Measurements from ENCODE around the gene GCNT4.
"Not testable (repeated sequence)": the region's sequence is repeated elsewhere in the genome, so short reads cannot be mapped to it uniquely, and the experiment has no call there.

Gene GCNT4, protein sequence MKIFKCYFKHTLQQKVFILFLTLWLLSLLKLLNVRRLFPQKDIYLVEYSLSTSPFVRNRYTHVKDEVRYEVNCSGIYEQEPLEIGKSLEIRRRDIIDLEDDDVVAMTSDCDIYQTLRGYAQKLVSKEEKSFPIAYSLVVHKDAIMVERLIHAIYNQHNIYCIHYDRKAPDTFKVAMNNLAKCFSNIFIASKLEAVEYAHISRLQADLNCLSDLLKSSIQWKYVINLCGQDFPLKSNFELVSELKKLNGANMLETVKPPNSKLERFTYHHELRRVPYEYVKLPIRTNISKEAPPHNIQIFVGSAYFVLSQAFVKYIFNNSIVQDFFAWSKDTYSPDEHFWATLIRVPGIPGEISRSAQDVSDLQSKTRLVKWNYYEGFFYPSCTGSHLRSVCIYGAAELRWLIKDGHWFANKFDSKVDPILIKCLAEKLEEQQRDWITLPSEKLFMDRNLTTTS

GRCh38 chr5:75052192-75053053 is at the start of gene GCNT4:
Gene GCNT4 (minus strand): TSS chr5:75052558. CDS start chr5:75030037, 22,521 bp downstream.
- DNase-seq = peak; percentile 34

DNA sequence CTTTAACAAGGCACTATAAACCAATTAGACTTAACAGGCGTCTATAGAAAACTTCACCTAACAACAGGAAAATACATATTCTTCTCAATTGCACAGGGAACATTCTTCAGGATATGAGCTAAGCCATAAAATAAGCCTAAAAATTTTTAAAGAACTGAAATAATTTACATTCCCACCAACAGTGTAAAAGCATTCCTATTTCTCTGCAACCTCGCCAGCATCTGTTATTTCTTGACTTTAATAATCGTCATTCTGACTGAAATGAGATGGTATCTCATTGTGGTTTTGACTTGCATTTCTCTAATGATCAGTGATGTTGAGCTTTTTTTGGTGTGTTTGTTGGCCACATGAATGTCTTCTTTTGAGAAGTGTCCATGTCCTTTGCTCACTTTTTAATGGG is 43.6 kb upstream of the GCNT4 start:
- DNase-seq = not testable (repeated sequence)

- no peak for DNase-seq
Observed at GRCh38 chr5:75091597-75091996, 39.2 kb upstream of the GCNT4 start.

GRCh38 chr5:75089662-75090061 is 37.3 kb upstream of the GCNT4 start:
- no peak for DNase-seq

DNA sequence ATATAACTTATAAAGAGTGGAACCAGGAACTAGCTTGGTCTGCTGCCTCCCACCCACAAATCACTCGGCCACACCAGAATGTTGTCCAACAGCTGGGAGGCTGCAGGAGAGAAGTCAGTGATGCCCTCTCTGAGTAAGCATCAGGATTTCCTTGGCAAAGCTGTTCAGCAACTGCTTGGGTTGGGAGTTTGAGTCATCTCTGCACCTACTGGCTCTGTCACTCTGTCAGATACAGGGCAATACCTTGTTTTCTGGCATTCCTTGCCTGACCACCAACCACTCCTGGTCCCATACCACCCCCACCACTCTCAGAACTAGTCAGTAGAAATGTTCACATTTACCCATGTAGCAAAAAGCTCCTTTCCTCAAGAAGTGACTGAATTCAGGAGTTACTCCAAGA is 36.8 kb upstream of the GCNT4 start:
- DNase-seq = no peak

- no peak for DNase-seq
Observed at GRCh38 chr5:75088648-75089047, 36.3 kb upstream of the GCNT4 start.

GRCh38 chr5:75081510-75081909 is 29.2 kb upstream of the GCNT4 start:
- no peak for DNase-seq

DNA sequence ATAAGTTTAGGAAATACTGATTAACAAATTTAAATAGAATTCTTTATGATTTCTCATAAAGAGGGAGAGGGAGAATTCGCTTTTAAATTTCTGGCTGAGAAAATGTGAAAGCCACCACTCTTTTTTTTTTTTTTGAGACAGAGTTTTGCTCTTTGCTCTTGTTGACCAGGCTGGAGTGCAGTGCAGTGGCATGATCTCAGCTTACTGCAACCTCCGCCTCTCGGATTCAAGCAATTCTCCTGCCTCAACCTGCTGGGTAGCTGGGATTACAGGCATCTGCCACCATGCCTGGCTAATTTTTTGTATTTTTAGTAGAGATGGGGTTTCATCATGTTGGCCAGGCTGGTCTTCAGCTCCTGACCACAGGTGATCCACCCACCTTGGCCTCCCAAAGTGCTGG is 27.0 kb upstream of the GCNT4 start:
- DNase-seq = not testable (repeated sequence)

DNA sequence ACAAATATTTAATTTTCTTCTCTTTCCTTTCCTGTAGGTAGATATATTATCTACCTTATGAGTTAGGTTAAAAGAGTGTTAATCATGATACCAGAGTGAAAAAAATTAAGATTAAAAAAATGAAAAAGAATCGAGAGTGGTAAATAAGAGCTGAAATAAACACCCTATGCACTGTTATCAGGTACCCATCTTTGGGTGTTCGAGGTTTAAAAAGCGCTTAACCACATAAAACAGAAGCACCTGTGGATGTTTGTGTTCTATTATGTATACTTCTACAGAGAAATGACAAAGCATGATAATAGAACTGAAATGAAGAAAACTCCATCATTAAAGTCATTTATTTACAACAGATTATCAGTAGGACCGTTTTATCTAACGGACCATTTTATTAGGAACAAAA is 25.7 kb upstream of the GCNT4 start:
- no peak for DNase-seq

- no peak for DNase-seq
Observed at GRCh38 chr5:75072061-75072460, 19.7 kb upstream of the GCNT4 start.

GRCh38 chr5:75071100-75071499 is 18.7 kb upstream of the GCNT4 start:
- DNase-seq = no peak

DNA sequence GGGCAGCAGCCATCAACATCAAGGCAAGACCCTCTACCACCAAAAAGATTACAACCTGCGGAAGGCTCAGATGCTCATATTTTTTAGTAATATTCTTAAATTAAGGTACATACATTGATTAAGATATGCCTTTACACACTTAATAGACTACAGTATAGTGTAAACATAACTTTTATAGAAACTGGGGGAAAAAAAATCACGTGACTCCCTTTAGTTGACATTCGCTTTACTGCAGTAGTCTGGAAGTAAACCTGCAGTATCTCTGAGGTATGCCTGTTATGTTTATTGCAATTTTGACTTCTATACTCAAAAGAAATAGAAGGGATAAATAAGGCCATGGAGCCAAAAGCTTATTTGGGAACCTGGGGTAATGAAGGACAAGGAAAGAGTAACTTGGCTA is 15.1 kb upstream of the GCNT4 start:
- DNase-seq = no peak

DNA sequence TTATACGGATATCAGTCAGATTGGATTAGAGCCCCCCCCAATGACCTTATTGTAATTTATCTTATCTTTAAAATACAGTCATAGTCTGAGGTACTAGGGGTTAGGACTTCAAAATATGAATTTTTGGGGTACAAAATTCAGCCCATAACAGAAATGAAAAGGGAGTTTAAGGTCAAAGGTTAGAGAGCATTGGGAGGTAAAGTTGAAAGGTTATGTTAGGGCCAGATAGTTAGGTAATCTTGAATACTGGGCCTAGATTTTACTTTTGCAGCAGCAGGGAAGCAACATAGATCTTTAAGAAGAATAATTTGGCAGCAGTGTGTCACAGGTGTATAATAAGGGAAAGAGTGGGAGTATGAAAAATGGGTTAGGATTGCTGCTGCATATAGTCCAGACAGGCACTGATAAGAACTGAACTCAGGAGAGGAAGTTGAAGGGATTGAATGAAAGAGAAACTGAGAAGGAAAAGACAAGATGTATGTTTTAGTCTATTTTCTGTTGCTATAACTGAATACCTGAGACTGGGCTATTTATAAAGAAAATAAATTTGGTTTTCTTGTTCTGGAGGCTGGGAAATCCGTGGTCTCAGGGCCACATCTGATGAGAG is 10.7 kb upstream of the GCNT4 start:
- DNase-seq = no peak

DNA sequence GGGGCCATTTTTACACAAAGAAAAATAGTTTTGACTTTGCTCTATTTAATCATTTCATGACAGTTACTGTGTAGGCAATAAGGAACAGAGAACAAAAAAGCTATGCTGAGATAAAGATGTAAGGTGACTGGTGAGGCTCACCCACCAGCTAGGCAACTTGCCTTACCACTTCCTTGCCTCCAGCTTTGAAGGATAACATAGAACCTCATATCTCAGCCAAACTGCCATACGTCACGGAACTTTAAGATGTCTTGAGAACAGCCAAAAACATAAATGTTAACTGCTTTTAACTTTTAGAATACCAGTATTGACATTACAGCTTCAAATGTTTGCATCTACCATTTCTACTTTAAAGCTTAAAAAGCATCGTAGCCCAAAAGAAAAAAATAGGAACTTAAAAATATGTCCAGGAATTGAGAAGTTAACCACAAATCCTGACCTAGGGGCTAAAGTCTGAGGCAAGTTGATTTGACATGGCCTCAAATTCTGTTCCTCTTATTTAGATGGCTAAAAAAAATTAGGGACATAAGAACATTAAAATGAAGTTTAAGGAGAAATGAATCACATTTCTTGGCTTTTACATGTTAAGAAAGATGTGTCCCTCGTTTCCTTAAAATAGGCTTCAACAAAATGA is 7.7 kb upstream of the GCNT4 start:
- DNase-seq = peak; percentile 39

DNA sequence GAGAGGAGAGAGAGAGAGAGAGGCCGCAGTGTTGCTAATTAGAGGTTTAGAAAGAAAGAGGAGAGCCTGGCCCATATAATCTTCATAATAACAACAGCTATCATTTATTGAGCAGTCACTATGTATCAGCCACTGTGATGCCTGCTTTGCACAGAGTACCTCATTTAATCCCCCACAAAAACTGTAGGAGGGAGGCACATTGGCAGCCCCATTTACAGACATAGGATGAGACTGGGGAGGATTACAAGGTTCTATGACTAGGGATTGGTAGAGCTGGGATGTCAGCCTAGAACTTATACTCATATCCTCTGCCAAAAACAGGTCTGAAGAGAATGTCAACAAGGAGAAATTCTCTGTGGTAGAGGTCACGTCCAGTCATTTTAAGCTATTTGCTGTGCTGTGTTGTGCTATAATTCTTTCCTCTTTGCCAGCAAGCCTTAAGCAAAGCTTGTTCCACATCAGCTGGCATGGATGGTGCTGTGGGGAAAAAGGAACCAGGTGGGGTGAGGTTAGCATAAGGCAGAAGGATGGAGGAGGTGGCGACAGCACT is 6.7 kb upstream of the GCNT4 start:
- no peak for DNase-seq

- no peak for DNase-seq
Observed at GRCh38 chr5:75057561-75057960, 5.2 kb upstream of the GCNT4 start.

- DNase-seq = no peak
Observed at GRCh38 chr5:75055727-75056144, 3.4 kb upstream of the GCNT4 start.

DNA sequence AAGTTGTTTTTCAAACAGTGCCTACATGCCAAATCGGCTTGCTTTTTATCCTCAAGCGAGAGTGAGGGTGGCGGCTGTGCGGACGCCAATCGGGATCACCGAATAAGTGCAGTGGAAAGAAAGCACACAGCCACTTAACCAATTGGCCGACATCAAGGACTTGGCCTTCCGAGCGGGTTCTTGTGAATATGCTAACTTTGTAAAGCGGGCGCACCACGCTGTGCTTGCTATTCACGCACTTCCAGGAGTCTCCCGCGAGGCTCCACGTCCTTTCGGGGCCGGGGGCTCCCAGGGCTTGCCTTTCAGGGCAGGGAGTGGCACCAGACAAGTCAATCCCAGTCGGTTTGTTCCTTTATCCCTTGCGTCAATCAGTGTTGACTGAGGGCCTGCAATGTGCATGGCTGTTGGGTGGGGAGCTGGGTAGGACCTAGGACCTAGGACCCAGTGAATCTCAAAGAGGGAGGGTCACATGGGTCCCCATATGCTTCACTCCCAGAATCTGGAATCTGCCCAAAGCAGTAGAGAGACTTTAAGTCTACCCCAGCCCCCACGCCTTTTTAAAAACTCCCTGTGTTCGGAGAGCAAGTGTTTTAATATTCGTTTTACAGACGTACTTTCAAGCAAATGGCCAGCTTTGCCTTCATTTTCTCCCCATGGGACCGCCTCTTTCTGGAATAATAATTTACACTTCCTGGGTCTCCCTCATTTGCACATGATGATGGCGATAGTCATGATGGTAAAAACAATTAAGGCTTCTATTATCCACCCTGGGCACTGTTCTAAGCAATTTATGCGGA is 2.0 kb upstream of the GCNT4 start:
- no peak for DNase-seq

- DNase-seq = peak; percentile 59
Observed at GRCh38 chr5:75053304-75054133, 1.2 kb upstream of the GCNT4 start.

GRCh38 chr5:75053054-75053303 is 621 bp upstream of the GCNT4 start:
- DNase-seq = no peak

GRCh38 chr5:75051217-75051751 is 1.1 kb downstream of the GCNT4 start:
- DNase-seq = peak; percentile 41
